Pancreas (tissue), 10 donors: ENCODE data around the gene BCL11A. TPM values are rescaled to one million over a fixed set of nuclear protein-coding genes. Genes with fewer than 3 reads are reported as not detected.

Experiments used
- ATAC-seq, 4 donors: fragments of 200-7000 bp; cut with Tn5 transposase; one replicate each; pipeline versions ENCODE4 v1.8.0 to v1.9.1; 2020; ENCODE audit warnings: mild to moderate bottlenecking in 4 of 4, moderate library complexity in 4 of 4
- DNase-seq, 6 donors: peaks; one replicate each; pipeline ENCODE4 v3.0.0-alpha.2; 2020
- FAIRE-seq: peaks from 2 replicates; lab custom pipeline; 2012; peaks lifted over from hg19 to GRCh38; lab: Jason Lieb, UNC
- H3K27ac ChIP-seq, 4 donors: fragments of 200-600 bp; sonication (generic); 1 replicate in 3 of 4; 2 replicates in 1 of 4; pipeline versions ENCODE4 v1.5.0 to v1.8.0; 2020
- H3K27me3 ChIP-seq, 4 donors: fragments of 200-600 bp; one replicate each; pipeline ENCODE4 v1.8.0; 2021
- H3K36me3 ChIP-seq, 3 donors: fragments of 200-600 bp; sonication (generic) in 1 of 3; one replicate each; pipeline versions ENCODE4 v1.5.0 to v1.8.0; 2020 to 2021
- H3K4me1 ChIP-seq, 3 donors: fragments of 200-600 bp; one replicate each; pipeline ENCODE4 v1.8.0; 2021
- H3K4me3 ChIP-seq, 4 donors: fragments of 200-600 bp; sonication (generic) in 2 of 4; one replicate each; pipeline versions ENCODE4 v1.5.0 to v1.8.0; 2020 to 2021
- H3K9me3 ChIP-seq, 4 donors: fragments of 200-600 bp; one replicate each; pipeline ENCODE4 v1.8.0; 2021
- WGBS, 2 donors: extraction: QIAGEN DNeasy Blood & Tissue Kit; methylation state at CpG; one replicate each; pipeline ENCODE4 v1.1.7; 2013; 5-methylcytosine and 5-hydroxymethylcytosine counted together
- intact Hi-C, 3 donors: fragments of 100-400 bp; cut with DNase I; formaldehyde crosslinking; loops; one replicate each; pipeline versions ENCODE4 v1.11.1 to v1.14.2; 2022
- polyA plus RNA-seq, 2 donors: library from polyadenylated mRNA; stranded (reverse); fragments of 200-250 nt; gene quantifications; one replicate each; pipeline ENCODE4 v1.2.3, GENCODE V29; 2013
- total RNA-seq, 6 donors: library from RNA; stranded (reverse); fragmentation: NEBNext Ultra II Directional in 4 of 6; extraction: Animal tissue kit (Norgen Biotek cat#: 25700) in 4 of 6; gene quantifications; one replicate each; pipeline versions ENCODE4 v1.2.1 to v1.2.4, GENCODE V29; 2021 to 2023
- TF ChIP-seq, protein P1 (sequence below), 4 donors: fragments of 200-600 bp; sonication (generic) in 3 of 4; IDR thresholded peaks; one replicate each; pipeline versions ENCODE4 v1.5.0 to v1.8.0; 2021; ENCODE audit warnings: antibody characterized with exemption in 4 of 4
- donor health status: healthy with polysubstance abuse.
- donor health status: DM: no; HTN: no; CAD: no; lungs with moderate emphysema.
- donor health status: DM: no; HTN: no; CAD: no.
- donor health status: control.
- donor health status: control.
- donor health status: Bipolar disorder and iron deficiency.
- donor health status: DM: yes; HTN: yes; CAD: no.
- donor health status: DM: no; HTN: no; CAD: no.
- donor health status: DM: no; HTN: no; CAD: no.
- donor health status: DM: yes; HTN: yes; CAD: no.

BCL11A gene
- total and polyA plus RNA-seq, 8 donors: 4.4 to 16.1 (median 11.7) TPM

- H3K27me3 ChIP-seq: no peaks in the 10 kb centered on the region
- intact Hi-C loops: no loop called here
- TF ChIP-seq, protein P1, sequence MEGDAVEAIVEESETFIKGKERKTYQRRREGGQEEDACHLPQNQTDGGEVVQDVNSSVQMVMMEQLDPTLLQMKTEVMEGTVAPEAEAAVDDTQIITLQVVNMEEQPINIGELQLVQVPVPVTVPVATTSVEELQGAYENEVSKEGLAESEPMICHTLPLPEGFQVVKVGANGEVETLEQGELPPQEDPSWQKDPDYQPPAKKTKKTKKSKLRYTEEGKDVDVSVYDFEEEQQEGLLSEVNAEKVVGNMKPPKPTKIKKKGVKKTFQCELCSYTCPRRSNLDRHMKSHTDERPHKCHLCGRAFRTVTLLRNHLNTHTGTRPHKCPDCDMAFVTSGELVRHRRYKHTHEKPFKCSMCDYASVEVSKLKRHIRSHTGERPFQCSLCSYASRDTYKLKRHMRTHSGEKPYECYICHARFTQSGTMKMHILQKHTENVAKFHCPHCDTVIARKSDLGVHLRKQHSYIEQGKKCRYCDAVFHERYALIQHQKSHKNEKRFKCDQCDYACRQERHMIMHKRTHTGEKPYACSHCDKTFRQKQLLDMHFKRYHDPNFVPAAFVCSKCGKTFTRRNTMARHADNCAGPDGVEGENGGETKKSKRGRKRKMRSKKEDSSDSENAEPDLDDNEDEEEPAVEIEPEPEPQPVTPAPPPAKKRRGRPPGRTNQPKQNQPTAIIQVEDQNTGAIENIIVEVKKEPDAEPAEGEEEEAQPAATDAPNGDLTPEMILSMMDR (IDR thresholded peaks at IDR 0.05): no peak
- no peak for ATAC-seq
- WGBS, 2 donors: 82 to 91% methylated on average over 7 of the region's 7 CpGs
- H3K4me1 ChIP-seq: no peaks in the 10 kb centered on the region
- no peak for DNase-seq
- no peaks in the 10 kb centered on the region for H3K36me3 ChIP-seq
- H3K4me3 ChIP-seq: no peak overlapping the region
- FAIRE-seq: no peak
- no peak overlapping the region for H3K27ac ChIP-seq
- no peaks in the 10 kb centered on the region for H3K9me3 ChIP-seq
Measured at GRCh38 chr2:60406192-60406591, 147.3 kb downstream of the BCL11A start.

- intact Hi-C loops: no loop called here
Measured at GRCh38 chr2:60405271-60405919, 148.1 kb downstream of the BCL11A start.

More at GRCh38 chr2:60405271-60405919, 148.1 kb downstream of the BCL11A start:
- no peak overlapping the region for H3K4me3 ChIP-seq
- 87 to 92% methylated on average over 7 of the region's 7 CpGs for WGBS, 2 donors
- ATAC-seq (no peak), FAIRE-seq (no peak), DNase-seq (no peak)
- no peaks in the 10 kb centered on the region for H3K36me3 ChIP-seq
- no peaks in the 10 kb centered on the region for H3K9me3 ChIP-seq
- no peaks in the 10 kb centered on the region for H3K27me3 ChIP-seq
- no peaks in the 10 kb centered on the region for H3K4me1 ChIP-seq
- H3K27ac ChIP-seq: no peak overlapping the region
- TF ChIP-seq, protein P1 (IDR thresholded peaks at IDR 0.05): no peak

Other genes starting within 250 kb of the BCL11A start
- gene PAPOLG, start 202.6 kb upstream of the BCL11A start, total RNA-seq: 1 to 10 TPM; 2.2 to 8.7 (median 4.2) TPM
- gene PAPOLG, start 202.6 kb upstream of the BCL11A start, polyA plus RNA-seq: 1 to 10 TPM; 2.3 to 3.4 TPM